ENCODE measurements around the gene LAD1.

Gene LAD1

DNA sequence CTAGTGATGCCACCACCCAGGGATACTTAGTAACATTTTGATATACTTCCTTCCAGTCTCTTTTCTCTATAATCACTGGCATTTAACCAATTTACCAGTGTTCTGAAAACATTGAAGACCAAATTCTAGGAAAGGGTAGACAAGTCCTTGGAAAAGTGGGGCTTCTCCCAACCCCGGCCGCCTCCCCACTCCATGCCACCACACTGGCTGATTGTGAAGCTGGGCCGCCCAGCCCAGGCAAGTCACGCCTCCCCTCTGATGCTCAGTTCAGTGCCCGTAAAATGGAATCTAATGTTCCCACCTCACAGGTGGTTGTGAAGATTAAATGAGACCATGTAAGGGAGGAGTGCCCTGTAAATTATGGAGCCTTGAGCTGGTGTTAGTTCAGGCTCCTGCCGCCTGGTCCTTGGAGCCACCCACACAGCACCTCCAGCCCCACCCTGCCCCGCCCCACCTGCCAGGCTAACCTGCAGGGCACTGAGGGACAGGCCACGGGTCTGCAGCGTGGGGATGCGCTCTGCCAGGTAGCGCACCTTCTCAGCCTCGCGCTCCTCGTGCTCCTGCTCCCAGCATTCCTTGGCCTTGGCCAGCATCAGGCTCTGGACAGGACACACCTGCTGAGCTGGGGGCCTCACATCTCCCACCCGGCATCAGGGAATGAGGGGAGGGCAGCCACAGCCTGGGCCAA, 15.1 kb upstream of the LAD1 start:
- no peak for ATAC-seq

- no peak for ATAC-seq
Measured at GRCh38 chr1:201411292-201411691, 12.2 kb upstream of the LAD1 start.

- no peak for ATAC-seq
Measured at GRCh38 chr1:201409440-201409839, 10.3 kb upstream of the LAD1 start.

GRCh38 chr1:201408834-201409200, 9.7 kb upstream of the LAD1 start:
- no peak for ATAC-seq

GRCh38 chr1:201408176-201408833, 9.2 kb upstream of the LAD1 start:
- ATAC-seq = peak in 1 of 2 donors; percentile 53

GRCh38 chr1:201406831-201407406, 7.8 kb upstream of the LAD1 start:
- no peak for ATAC-seq

DNA sequence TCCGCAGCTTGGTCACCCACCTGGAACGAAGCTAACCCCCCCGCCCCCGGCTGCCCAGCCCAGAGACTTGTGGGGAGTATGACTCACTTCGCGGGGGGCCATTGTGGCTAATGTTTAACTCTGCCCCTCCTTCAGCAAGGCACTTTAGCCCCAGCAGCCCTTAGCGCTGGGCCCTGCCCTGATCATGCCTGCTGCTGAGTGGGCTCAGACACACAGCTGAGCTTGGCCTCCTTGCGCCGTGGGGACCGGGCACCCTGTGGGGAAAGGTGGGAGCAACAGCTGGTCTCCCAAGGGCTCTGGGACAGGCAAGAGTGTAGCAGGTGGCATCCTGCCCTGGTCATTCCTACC, 6.3 kb upstream of the LAD1 start:
- ATAC-seq = no peak

GRCh38 chr1:201404722-201405483, 5.8 kb upstream of the LAD1 start:
- no peak for ATAC-seq

DNA sequence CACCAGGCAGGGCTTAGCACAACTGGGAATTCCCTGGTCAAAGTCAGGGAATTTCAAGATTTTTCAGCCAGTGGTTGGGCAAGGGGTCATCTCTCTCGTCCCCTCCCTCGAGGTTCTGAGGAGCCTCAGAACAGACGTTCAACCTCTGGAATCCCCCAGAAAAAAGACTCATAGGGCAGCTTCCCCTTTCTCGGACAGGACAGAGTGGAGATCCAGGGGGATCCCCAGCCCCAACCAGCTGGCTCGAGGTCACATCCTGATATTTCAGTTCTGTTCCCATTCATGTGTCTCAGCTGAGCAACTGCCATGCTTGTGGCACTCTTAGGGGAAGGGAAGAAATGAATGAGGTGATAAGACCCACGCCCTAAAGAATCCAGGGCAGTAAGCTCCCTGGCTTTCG, 4.9 kb upstream of the LAD1 start:
- peak in 1 of 2 donors; percentile 14 for ATAC-seq

GRCh38 chr1:201403359-201403758, 4.2 kb upstream of the LAD1 start:
- no peak for ATAC-seq

DNA sequence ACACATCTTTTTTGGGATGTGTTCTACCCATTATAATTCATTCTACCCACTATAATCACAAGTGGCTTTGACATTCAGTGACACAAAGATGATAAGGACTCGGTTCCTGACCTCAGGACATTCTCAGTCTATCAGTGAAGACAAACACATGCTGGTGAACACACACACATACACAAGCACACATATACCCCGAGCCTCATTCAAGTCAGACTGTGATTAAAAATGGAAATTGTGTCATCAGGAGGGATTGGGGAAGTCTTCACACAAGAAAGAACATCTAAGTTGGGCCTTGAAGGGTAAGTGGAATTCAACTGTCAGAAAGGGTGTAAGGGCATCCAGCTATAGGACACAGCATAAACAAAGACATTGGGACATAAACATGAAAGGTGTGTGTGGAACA, 2.6 kb upstream of the LAD1 start:
- no peak for ATAC-seq

DNA sequence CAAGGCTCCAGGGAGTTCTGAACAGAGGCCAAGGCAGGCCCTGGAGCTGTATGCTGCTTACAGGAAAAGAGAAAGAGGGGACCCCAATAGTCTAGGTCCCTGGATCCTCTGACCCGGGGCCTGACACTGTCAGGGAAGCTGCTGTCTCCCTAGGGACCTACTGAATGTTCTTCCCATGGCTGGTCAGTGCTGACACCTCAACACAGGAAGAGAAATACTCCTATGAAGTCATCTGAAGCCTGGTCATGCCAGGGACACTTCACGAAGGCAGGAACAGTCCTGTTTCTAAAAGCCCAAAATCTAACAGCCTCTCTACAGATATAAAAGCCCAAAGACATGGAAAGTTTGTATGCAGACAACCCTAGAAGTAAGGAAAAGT, 1.7 kb upstream of the LAD1 start:
- no peak for ATAC-seq

DNA sequence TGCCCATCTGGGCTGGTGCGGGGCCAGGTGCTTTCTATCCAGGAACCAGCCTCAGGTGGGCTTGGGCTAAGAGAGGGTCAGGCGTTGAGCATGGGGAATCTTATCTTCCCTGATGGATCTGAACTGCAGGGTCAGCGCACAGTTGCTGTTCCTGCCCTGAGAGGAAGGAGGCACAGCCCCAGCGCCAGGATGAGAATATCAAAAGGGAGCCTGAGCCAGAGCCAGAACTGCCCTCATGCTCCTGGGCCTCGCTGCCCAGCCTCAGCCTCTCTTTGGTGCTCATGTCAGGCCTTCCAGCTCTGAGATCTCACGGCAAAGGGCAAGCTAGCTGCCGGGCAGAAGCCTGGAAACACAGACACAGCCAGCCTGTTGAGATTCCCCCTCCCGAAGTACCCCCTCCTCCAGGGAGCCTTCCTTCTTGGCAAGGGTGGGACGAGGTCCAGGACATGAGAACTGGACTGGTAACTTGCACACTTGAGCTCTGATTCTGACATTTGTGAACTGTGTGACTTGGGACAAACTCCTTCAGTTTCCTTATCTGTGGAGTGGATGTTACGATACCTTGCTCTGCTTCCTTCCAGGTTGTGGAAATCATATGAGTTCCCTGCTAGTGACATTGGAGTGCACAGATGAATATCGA, 1.2 kb upstream of the LAD1 start:
- no peak for ATAC-seq

DNA sequence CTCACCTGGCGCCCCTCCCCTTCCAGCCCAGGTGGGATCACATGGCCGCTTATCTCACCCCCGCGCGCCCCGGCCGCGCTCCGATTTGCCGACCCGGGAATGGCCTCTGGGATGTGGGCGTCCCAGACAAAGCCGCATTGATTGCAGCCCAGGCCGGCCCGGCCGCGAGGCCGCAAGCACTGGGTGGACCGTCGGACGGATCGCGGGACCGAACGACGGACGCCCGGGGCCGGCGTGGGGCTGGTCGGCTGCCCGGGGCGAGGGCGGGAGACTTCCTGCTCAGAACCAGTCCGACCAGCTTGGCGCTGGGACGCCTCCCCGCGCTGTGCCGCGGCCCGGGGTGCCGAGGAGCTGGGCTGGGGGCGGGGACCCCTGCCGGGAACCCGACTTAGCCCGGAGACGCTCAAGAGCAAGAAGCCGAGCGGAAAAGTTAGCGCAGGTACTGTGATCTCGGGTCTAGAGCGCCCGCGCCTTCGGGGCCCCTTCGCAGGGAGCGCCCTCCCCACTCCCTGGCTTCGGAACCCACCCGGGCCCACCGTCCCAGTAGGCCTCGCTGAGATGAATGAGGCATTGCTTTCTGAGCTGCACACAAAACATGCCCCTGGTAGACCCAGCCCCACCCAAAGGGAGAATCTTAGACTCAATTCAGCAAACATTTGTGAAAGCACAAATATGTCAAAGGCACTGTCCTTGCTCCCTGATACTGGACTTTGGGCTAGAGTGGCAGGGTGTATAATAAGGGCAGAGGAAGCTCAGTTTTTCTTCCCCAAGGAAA, 415 bp upstream of the LAD1 start:
- ATAC-seq = no peak

DNA sequence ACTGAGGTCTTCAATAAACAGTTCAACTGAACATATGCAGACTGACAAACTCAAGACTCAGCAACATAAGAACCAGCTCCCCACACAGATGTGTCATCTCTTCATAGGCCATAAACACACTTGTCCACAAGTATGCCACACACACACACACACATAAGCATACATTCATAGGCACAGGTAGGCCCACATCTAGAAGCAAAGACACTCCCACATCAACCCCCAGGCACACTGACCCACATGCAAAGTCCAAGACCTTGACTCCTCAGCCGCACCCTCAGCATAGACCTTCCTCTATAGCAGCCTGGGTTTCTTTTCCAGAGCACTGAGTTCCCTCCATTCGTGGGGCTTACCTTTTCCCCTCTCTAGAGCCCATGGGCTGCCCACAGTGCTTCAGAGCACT, 1.4 kb downstream of the LAD1 start:
- no peak for ATAC-seq

GRCh38 chr1:201396861-201397464, 2.2 kb downstream of the LAD1 start:
- ATAC-seq = no peak

DNA sequence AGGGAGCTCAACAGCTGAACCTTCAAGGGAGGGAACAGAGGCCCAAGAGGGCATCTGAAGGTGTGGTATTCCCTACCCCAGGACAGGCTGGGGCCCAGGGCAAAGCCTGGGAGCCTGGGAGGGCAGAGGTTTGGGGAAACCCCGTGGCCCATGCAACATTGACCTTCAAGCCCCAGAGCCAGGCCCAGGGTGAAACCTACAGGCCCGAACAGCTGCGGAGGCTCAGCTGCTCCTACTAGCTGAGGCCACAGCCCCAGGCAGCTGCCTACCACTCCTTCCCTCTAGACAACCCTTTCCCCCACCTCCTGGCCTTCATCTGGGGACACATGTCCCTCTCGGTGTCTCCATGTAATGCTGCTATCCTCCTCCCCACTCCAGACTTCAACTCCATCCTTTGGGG, 3.2 kb downstream of the LAD1 start:
- ATAC-seq = no peak

DNA sequence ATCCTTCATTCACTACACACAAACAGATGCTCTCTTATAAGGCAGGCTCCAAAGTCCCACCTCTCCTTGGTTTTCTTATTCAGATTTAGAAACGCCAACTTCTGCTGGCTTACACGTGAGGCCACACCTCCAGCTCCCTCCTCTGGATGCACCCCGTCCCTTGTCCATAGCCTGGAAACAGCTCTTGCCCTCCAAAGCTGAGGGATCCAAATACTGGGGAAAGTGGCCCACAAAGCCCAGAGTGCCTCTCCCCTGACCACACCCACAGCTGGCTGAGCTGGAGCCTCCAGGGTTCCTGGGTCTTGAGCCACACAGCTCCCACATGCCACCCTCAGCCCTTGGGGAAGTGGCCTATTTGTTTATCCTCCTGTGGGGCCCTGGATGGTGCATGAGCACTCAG, 4.5 kb downstream of the LAD1 start:
- no peak for ATAC-seq

GRCh38 chr1:201393076-201393475, 6.0 kb downstream of the LAD1 start:
- no peak for ATAC-seq

DNA sequence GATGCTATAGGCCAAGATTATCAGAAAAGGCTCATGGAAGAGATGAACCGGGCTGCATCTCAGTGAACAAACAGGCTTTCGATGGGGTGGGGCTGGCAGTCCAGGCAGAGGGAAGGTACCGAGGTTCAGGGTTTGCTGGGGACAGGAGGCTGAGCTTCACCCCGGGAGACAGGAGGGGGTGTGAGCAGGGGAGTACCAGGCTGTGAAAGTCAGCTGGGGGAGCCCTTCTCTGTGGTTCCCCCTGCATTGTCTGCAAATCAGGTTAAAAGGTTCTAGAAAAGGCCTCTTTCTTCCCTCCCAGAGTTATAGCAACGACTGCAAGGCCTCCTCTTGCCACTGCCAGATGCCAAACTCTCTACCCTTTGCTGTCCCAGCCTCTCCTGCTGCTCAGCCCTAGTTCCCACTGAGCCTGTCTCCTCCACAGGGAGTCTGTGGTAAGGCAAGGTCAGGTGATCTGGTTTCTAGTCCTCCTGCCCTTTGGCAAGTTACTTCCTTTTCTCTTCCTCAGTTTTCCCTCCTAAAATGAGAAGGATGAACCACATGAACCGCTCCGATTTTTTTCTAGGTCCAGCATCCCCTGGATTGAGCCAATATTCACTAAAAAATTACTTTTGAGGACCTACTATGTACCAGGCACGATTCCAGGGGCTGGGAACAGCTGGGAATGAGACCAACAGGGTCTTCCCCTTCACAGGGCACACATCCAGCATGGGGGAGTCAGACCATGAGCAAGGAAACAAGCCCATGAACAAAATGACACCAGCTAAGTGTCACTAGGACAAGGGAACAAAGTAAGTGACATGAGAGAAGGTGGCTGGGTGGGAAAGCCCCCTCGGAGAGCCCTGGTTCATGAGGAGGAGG, 7.2 kb downstream of the LAD1 start:
- ATAC-seq = no peak

- no peak for ATAC-seq
Measured at GRCh38 chr1:201391225-201391624, 7.9 kb downstream of the LAD1 start.
